HepG2 (cell line): ENCODE data around the gene GLB1L3.

Experiments used
- CTCF ChIP-seq: sonication (generic); formaldehyde crosslinking; IDR thresholded peaks from 2 replicates; pipeline ENCODE4 v1.5.0; 2020; ENCODE audit warnings: mild to moderate bottlenecking, missing genetic modification reagents, moderate library complexity
- JUND ChIP-seq: sonication (generic); formaldehyde crosslinking; IDR thresholded peaks from 2 replicates; pipeline ENCODE4 v1.8.0; 2022; ENCODE audit warnings: mild to moderate bottlenecking, missing genetic modification reagents
- KDM4B ChIP-seq: sonication (generic); formaldehyde crosslinking; IDR thresholded peaks from 2 replicates; pipeline ENCODE4 v1.4.0; 2020; ENCODE audit warnings: missing genetic modification reagents
- RFX5 ChIP-seq: IDR thresholded peaks from 2 replicates; pipeline ENCODE4 v1.6.1; 2011; ENCODE audit warnings: low read depth, low read length, improper control_type of control experiment
- ZKSCAN5 ChIP-seq: sonication (generic); formaldehyde crosslinking; IDR thresholded peaks from 2 replicates; pipeline ENCODE4 v1.5.1; 2020; ENCODE audit warnings: mild to moderate bottlenecking, missing genetic modification reagents
- ZNF292 ChIP-seq: sonication (generic); formaldehyde crosslinking; IDR thresholded peaks from 2 replicates; pipeline ENCODE4 v1.8.1; 2022; ENCODE audit warnings: mild to moderate bottlenecking, low read depth, missing genetic modification reagents, borderline replicate concordance
- ZNF557 ChIP-seq: sonication (generic); formaldehyde crosslinking; IDR thresholded peaks from 2 replicates; pipeline ENCODE4 v1.4.0; 2020; ENCODE audit warnings: missing genetic modification reagents

GRCh38 chr11:134291196-134291595 lies 15.0 kb downstream of the GLB1L3 start:
- TF ChIP-seq ZNF292 (CRISPR knock-in tag), result no peak
- TF ChIP-seq RFX5, result no peak
- no peak for TF ChIP-seq ZNF557
- TF ChIP-seq JUND (CRISPR knock-in tag), result no peak
- no peak for TF ChIP-seq CTCF (CRISPR knock-in tag)
- no peak for TF ChIP-seq KDM4B
- no peak for TF ChIP-seq ZKSCAN5 (CRISPR knock-in tag)
